Spinal cord (tissue), 10 donors: Measurements from ENCODE around the gene ZNF136. TPM values are rescaled to one million over a fixed set of nuclear protein-coding genes. Genes with fewer than 3 reads are reported as not detected.

Experiments
- DNase-seq, 6 donors: peaks; one replicate each; pipeline versions ENCODE4 v3.0.0 to v3.0.0-alpha.2; 2013 to 2015; ENCODE audit warnings: low spot score in 6 of 6, low read depth in 4 of 6
- H3K27ac ChIP-seq: one replicate; pipeline ENCODE4 v1.5.1; 2013; ENCODE audit warnings: low read depth, low read length, control low read depth
- H3K27me3 ChIP-seq: one replicate; pipeline ENCODE4 v1.6.1; 2013; ENCODE audit warnings: low read length; ENCODE audit not compliant: control insufficient read depth, insufficient read depth
- H3K36me3 ChIP-seq: one replicate; pipeline ENCODE4 v1.6.1; 2013; ENCODE audit warnings: low read length; ENCODE audit not compliant: control insufficient read depth, insufficient read depth
- H3K4me1 ChIP-seq: one replicate; pipeline ENCODE4 v1.6.1; 2013; ENCODE audit warnings: low read length; ENCODE audit not compliant: control insufficient read depth, insufficient read depth
- H3K4me3 ChIP-seq: one replicate; pipeline ENCODE4 v1.5.1; 2013; ENCODE audit warnings: low read depth, low read length, control low read depth
- H3K9me3 ChIP-seq: one replicate; pipeline ENCODE4 v1.6.1; 2013; ENCODE audit warnings: low read length; ENCODE audit not compliant: control insufficient read depth, insufficient read depth
- WGBS: methylation state at CpG from one replicate; pipeline ENCODE4 v1.1.5; 2013; ENCODE audit warnings: missing lambda C conversion rate; ENCODE audit not compliant: insufficient coverage; 5-methylcytosine and 5-hydroxymethylcytosine counted together
- polyA plus RNA-seq, 2 donors: library from polyadenylated mRNA; unstranded; fragments of 120-200 nt; gene quantifications; one replicate each; pipeline ENCODE4 v1.2.1, GENCODE V29; 2013; ENCODE audit not compliant: insufficient read length in 2 of 2
- total RNA-seq, 2 donors: library from RNA; depleted of rRNA in 1 of 2; stranded (reverse); fragments of 120-200 nt in 1 of 2; fragments of >200 nt in 1 of 2; gene quantifications; one replicate each; pipeline versions ENCODE4 v1.2.3 to v1.2.4, GENCODE V29; 2013 to 2014
- donor health status: healthy.

Gene ZNF136
- total and polyA plus RNA-seq, 4 donors: 13.3 to 25.2 (median 17.0) TPM

- Histone ChIP-seq H3K4me1 (no peaks in the 10 kb centered on the region), H3K4me3 (no peak overlapping the region), H3K9me3 (peaks cover 2% of the 10 kb centered on the region), H3K27me3 (no peaks in the 10 kb centered on the region), H3K36me3 (peaks cover 8% of the 10 kb centered on the region), H3K27ac (no peak overlapping the region)
- no peak for DNase-seq
- WGBS: 85% methylated on average over 1 of the region's 3 CpGs
Measured at GRCh38 chr19:12180377-12180776, 17.5 kb downstream of the ZNF136 start.

- Histone ChIP-seq H3K4me1 (no peaks in the 10 kb centered on the region), H3K36me3 (peaks cover 20% of the 10 kb centered on the region), H3K27me3 (no peaks in the 10 kb centered on the region), H3K9me3 (peaks cover 2% of the 10 kb centered on the region), H3K4me3 (no peak overlapping the region), H3K27ac (no peak overlapping the region)
- no peak for DNase-seq
- WGBS: 100% methylated on average over 2 of the region's 6 CpGs
Measured at GRCh38 chr19:12187625-12188024, 24.7 kb downstream of the ZNF136 start.

DNA sequence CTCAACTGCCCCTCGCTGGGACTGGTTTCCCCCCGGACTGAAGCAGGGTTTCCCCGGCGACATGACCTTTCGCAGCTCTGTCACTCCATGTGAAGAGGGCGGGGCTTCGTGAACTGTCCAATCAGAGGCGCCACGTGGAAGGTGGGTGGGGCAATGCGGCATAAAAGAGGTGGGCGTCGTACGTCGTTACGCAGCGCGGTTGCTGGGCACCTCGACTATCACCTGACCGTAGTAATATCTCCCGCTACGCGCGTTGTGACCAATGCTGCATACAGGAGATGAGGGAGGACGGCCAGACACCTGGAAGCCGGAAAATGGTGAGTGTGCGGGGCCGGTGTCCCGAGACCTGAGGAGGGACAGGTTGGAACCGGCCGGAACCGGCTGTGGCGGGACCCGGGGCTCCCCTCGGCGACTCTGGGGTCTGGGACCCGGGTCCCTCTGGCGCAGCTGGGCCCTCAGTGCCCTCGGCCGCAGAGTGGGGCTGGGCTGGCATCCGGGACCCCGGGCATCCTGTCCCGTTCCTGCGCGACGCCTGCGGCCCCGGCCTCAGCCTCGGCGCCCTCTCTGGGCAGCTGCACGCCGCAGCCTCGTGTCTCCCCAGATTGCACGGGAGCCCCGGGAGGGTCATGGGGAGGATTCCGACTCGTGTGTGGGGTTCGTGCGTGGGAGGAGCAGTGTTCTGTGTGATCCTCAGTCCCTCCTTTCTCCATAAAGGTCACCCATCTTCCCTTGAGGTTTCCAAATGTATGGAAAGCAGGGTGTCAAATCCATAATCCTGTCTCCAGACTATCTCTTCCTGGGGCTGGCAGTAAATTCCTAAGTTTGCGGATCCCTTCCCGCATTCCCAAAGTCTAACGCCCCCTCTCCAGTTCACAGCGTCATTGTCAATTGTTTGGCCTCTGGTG is 32.2 kb downstream of the ZNF136 start:
- Histone ChIP-seq H3K4me1 (peaks cover 5% of the 10 kb centered on the region), H3K9me3 (no peaks in the 10 kb centered on the region), H3K36me3 (peaks cover 5% of the 10 kb centered on the region), H3K27me3 (no peaks in the 10 kb centered on the region), H3K27ac (peak overlapping the region; percentile 81), H3K4me3 (peak overlapping the region; percentile 80)
- peak; percentile 84 to 98 (median 88) for DNase-seq
- WGBS: under 1% methylated on average over 56 of the region's 62 CpGs

GRCh38 chr19:12198136-12198535 is 35.2 kb downstream of the ZNF136 start:
- no peaks in the 10 kb centered on the region for H3K27me3 ChIP-seq
- no peak for DNase-seq
- H3K36me3 ChIP-seq: no peaks in the 10 kb centered on the region
- H3K27ac ChIP-seq: no peak overlapping the region
- H3K4me3 ChIP-seq: no peak overlapping the region
- H3K9me3 ChIP-seq: no peaks in the 10 kb centered on the region
- H3K4me1 ChIP-seq: peaks cover 5% of the 10 kb centered on the region

- H3K27me3 ChIP-seq: no peaks in the 10 kb centered on the region
- H3K36me3 ChIP-seq: peaks cover 2% of the 10 kb centered on the region
- no peaks in the 10 kb centered on the region for H3K9me3 ChIP-seq
- H3K27ac ChIP-seq: no peak overlapping the region
- peaks cover 5% of the 10 kb centered on the region for H3K4me1 ChIP-seq
- no peak for DNase-seq
- 67% methylated on average over 1 of the region's 3 CpGs for WGBS
- no peak overlapping the region for H3K4me3 ChIP-seq
Measured at GRCh38 chr19:12199757-12200419, 37.0 kb downstream of the ZNF136 start.

DNA sequence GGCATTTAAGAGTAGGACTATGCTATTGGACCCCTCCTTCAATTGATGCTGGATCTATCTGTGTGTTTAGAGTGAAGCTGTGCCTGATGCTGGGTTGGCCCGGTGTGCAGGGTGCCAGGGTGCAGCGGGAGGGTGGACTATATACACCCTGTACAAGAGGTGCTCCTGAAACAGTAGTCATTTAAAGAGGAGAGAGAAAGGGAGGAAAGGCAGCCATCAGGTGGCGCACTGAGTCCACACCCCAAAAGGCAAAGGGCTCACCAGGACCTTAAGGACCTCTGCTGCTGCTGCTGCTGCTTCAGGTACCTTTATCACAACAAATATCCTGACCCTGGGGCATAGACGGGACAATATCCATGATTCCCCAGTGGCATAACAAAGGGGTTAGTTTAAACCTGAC is 39.4 kb downstream of the ZNF136 start:
- Histone ChIP-seq H3K27ac (no peak overlapping the region), H3K9me3 (peaks cover 2% of the 10 kb centered on the region), H3K36me3 (peaks cover 2% of the 10 kb centered on the region), H3K27me3 (no peaks in the 10 kb centered on the region), H3K4me3 (no peak overlapping the region), H3K4me1 (no peaks in the 10 kb centered on the region)
- no peak for DNase-seq
- WGBS: 67% methylated on average over 1 of the region's 4 CpGs

- Histone ChIP-seq H3K9me3 (peaks cover 12% of the 10 kb centered on the region), H3K27me3 (no peaks in the 10 kb centered on the region), H3K4me3 (no peak overlapping the region), H3K4me1 (no peaks in the 10 kb centered on the region), H3K27ac (no peak overlapping the region), H3K36me3 (peaks cover 2% of the 10 kb centered on the region)
- DNase-seq: no peak
- no CpG with 5 or more reads among the region's 4 CpGs for WGBS
Measured at GRCh38 chr19:12205296-12205695, 42.4 kb downstream of the ZNF136 start.

- no peak overlapping the region for H3K4me3 ChIP-seq
- no peak overlapping the region for H3K27ac ChIP-seq
- no peaks in the 10 kb centered on the region for H3K27me3 ChIP-seq
- H3K36me3 ChIP-seq: peaks cover 2% of the 10 kb centered on the region
- WGBS: no CpG with 5 or more reads among the region's 2 CpGs
- H3K9me3 ChIP-seq: peaks cover 13% of the 10 kb centered on the region
- H3K4me1 ChIP-seq: no peaks in the 10 kb centered on the region
- DNase-seq: no peak
Measured at GRCh38 chr19:12208221-12208620, 45.3 kb downstream of the ZNF136 start.

- DNase-seq: no peak
- Histone ChIP-seq H3K4me1 (no peaks in the 10 kb centered on the region), H3K9me3 (peaks cover 8% of the 10 kb centered on the region), H3K27ac (no peak overlapping the region), H3K4me3 (no peak overlapping the region), H3K36me3 (peaks cover 8% of the 10 kb centered on the region), H3K27me3 (no peaks in the 10 kb centered on the region)
Measured at GRCh38 chr19:12217332-12217731, 54.4 kb downstream of the ZNF136 start.
